ENCODE results near the gene TMEM150B.

TMEM150B gene

GRCh38 chr19:55276720-55277430 is 48.3 kb downstream of the TMEM150B start:
- no peak for DNase-seq

- no peak for DNase-seq
These were observed 49.1 kb downstream of the TMEM150B start for GRCh38 chr19:55275851-55276719.

- DNase-seq = no peak
These were observed 51.0 kb downstream of the TMEM150B start for GRCh38 chr19:55273978-55274707.

GRCh38 chr19:55272142-55272541 is 53.0 kb downstream of the TMEM150B start:
- no peak for DNase-seq

- DNase-seq = no peak
These were observed 54.8 kb downstream of the TMEM150B start for GRCh38 chr19:55270172-55270942.

GRCh38 chr19:55269299-55269698 is 55.8 kb downstream of the TMEM150B start:
- DNase-seq = no peak

GRCh38 chr19:55266840-55267239 is 58.3 kb downstream of the TMEM150B start:
- no peak for DNase-seq

- DNase-seq = no peak
These were observed 58.7 kb downstream of the TMEM150B start for GRCh38 chr19:55266404-55266803.

GRCh38 chr19:55265723-55266386 is 59.3 kb downstream of the TMEM150B start:
- no peak for DNase-seq

- no peak for DNase-seq
These were observed 60.0 kb downstream of the TMEM150B start for GRCh38 chr19:55265173-55265572.

GRCh38 chr19:55264531-55264930 is 60.6 kb downstream of the TMEM150B start:
- DNase-seq = no peak

Data from C1 segment of cervical spinal cord (tissue), 14 donors.